Spleen (tissue), 7 donors: Measurements from ENCODE around the gene CACNA1F.

Source experiments
- POLR2A ChIP-seq, 3 donors: fragments of 450-650 bp; IDR thresholded peaks; one replicate each; pipeline ENCODE4 v1.5.1; 2017; ENCODE audit warnings: antibody characterized with exemption in 3 of 3, mild to moderate bottlenecking in 1 of 3
- POLR2AphosphoS5 ChIP-seq, 3 donors: sonication (generic); formaldehyde crosslinking; IDR thresholded peaks; one replicate each; pipeline ENCODE4 v1.5.1; 2017; ENCODE audit warnings: antibody characterized with exemption in 3 of 3
- TF ChIP-seq, protein P1 (sequence below), 11 experiments: fragments of 200-600 bp in 7 of 11; fragments of 450-650 bp in 4 of 11; sonication (generic) in 4 of 11; IDR thresholded peaks in 8 of 11; conservative IDR thresholded peaks in 3 of 11; 1 replicate in 7 of 11; 2 replicates in 4 of 11; pipeline versions ENCODE4 v1.4.0 to v1.8.0; 2016 to 2021; ENCODE audit warnings: antibody characterized with exemption in 11 of 11, inconsistent platforms in 4 of 11, mild to moderate bottlenecking in 1 of 11
- donor health status: DM: no; HTN: no; CAD: no; lungs with moderate emphysema.
- donor health status: DM: no; HTN: no; CAD: no.
- donor health status: DM: no; HTN: no; CAD: no.

DNA sequence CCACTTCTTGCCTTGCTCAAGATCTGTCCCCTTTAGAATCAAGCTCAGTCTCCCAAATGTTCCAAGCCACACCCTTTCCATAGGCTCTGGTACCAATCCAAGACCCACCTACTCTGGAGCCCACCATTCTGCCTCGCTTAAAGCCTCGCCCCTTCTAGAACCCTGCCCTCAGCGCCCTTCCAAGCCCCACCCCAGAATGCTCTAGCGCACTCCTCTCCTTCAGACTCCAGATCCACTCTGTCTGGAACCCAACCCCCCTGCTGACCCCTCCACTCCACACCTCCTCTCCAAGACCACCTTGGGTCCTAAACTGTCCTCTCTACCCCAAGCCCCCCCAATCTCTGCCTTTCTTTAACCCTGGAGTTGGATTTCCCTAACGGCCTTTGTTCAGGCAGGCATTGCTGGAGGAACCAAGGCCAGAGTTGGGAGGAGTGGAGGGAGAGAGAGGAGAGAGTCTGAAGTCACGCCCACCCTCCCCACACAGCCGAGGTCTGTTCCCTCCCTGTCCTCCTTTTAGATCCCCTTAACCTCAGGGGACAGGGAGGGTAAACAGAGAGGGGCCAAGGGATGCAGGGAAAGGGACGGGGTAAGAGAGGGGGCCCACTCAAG, 44.6 kb downstream of the CACNA1F start:
- TF ChIP-seq, protein P1, sequence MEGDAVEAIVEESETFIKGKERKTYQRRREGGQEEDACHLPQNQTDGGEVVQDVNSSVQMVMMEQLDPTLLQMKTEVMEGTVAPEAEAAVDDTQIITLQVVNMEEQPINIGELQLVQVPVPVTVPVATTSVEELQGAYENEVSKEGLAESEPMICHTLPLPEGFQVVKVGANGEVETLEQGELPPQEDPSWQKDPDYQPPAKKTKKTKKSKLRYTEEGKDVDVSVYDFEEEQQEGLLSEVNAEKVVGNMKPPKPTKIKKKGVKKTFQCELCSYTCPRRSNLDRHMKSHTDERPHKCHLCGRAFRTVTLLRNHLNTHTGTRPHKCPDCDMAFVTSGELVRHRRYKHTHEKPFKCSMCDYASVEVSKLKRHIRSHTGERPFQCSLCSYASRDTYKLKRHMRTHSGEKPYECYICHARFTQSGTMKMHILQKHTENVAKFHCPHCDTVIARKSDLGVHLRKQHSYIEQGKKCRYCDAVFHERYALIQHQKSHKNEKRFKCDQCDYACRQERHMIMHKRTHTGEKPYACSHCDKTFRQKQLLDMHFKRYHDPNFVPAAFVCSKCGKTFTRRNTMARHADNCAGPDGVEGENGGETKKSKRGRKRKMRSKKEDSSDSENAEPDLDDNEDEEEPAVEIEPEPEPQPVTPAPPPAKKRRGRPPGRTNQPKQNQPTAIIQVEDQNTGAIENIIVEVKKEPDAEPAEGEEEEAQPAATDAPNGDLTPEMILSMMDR (IDR thresholded peaks at IDR 0.05 in 8 of 11, conservative IDR thresholded peaks at IDR 0.05 in 3 of 11), result no peak
- TF ChIP-seq POLR2AphosphoS5 (IDR thresholded peaks at IDR 0.05) (no peak), POLR2A (IDR thresholded peaks at IDR 0.05) (no peak)
